NCI-H1092 treated with DMSO at 0.1 percent for 48 hours (cell line): ENCODE data around the gene PLXDC1.
"Not testable (repeated sequence)": the region's sequence is repeated elsewhere in the genome, so short reads cannot be mapped to it uniquely, and the experiment has no call there.

Source experiments
- DNase-seq: peaks from one replicate; lab custom pipeline; 2025; lab: John Stamatoyannopoulos, UW

Gene PLXDC1

GRCh38 chr17:39125143-39125875 lies 26.1 kb downstream of the PLXDC1 start:
- DNase-seq = no peak

GRCh38 chr17:39123627-39124026 lies 27.8 kb downstream of the PLXDC1 start:
- DNase-seq = no peak

- DNase-seq = no peak
These were observed 28.4 kb downstream of the PLXDC1 start for GRCh38 chr17:39122991-39123390.

GRCh38 chr17:39121919-39122318 lies 29.5 kb downstream of the PLXDC1 start:
- not testable (repeated sequence) for DNase-seq

GRCh38 chr17:39118674-39119419 lies 32.6 kb downstream of the PLXDC1 start:
- DNase-seq = no peak

GRCh38 chr17:39116224-39116623 lies 35.2 kb downstream of the PLXDC1 start:
- DNase-seq = no peak

- DNase-seq = no peak
These were observed 36.3 kb downstream of the PLXDC1 start for GRCh38 chr17:39115135-39115534.

GRCh38 chr17:39114723-39115122 lies 36.7 kb downstream of the PLXDC1 start:
- DNase-seq = no peak

GRCh38 chr17:39113871-39114270 lies 37.6 kb downstream of the PLXDC1 start:
- DNase-seq = no peak

- DNase-seq = peak; percentile 7
These were observed 40.9 kb downstream of the PLXDC1 start for GRCh38 chr17:39110435-39111136.

- DNase-seq = no peak
These were observed 42.7 kb downstream of the PLXDC1 start for GRCh38 chr17:39108461-39109375.

- no peak for DNase-seq
These were observed 43.5 kb downstream of the PLXDC1 start for GRCh38 chr17:39107973-39108372.

- DNase-seq = no peak
These were observed 44.3 kb downstream of the PLXDC1 start for GRCh38 chr17:39107155-39107554.

- DNase-seq = no peak
These were observed 45.7 kb downstream of the PLXDC1 start for GRCh38 chr17:39105705-39106104.

GRCh38 chr17:39104657-39105056 lies 46.8 kb downstream of the PLXDC1 start:
- no peak for DNase-seq

- DNase-seq = no peak
These were observed 47.4 kb downstream of the PLXDC1 start for GRCh38 chr17:39104046-39104445.

GRCh38 chr17:39101091-39101490 lies 50.3 kb downstream of the PLXDC1 start:
- DNase-seq = no peak

- DNase-seq = no peak
These were observed 50.9 kb downstream of the PLXDC1 start for GRCh38 chr17:39100530-39100929.

GRCh38 chr17:39099663-39100286 lies 51.7 kb downstream of the PLXDC1 start:
- no peak for DNase-seq

GRCh38 chr17:39098588-39098987 lies 52.8 kb downstream of the PLXDC1 start:
- DNase-seq = no peak

- no peak for DNase-seq
These were observed 53.9 kb downstream of the PLXDC1 start for GRCh38 chr17:39097537-39097936.
